HG03432 (cell line): Measurements from ENCODE around the gene PRPSAP1.

Experiments used
- ATAC-seq: cut with Tn5 transposase; IDR thresholded peaks from one replicate; pipeline ENCODE4 v1.9.1; 2021; ENCODE audit warnings: mild to moderate bottlenecking, moderate library complexity; ENCODE audit not compliant: unreplicated experiment

The PRPSAP1 gene

GRCh38 chr17:76267051-76267576 is 86.6 kb downstream of the PRPSAP1 start:
- ATAC-seq = no peak

- no peak for ATAC-seq
Observed at GRCh38 chr17:76266244-76266938, 87.3 kb downstream of the PRPSAP1 start.

- no peak for ATAC-seq
Observed at GRCh38 chr17:76265624-76266243, 88.0 kb downstream of the PRPSAP1 start.

GRCh38 chr17:76264755-76265623 is 88.7 kb downstream of the PRPSAP1 start, which contains the start of gene UBALD2:
Gene UBALD2, plus strand, starts transcription at chr17:76265348. Its CDS starts 158 bp downstream, at chr17:76265506.
- peak; percentile 76 for ATAC-seq

GRCh38 chr17:76264425-76264754 is 89.3 kb downstream of the PRPSAP1 start:
- no peak for ATAC-seq

- ATAC-seq = no peak
Observed at GRCh38 chr17:76263896-76264295, 89.8 kb downstream of the PRPSAP1 start.

- no peak for ATAC-seq
Observed at GRCh38 chr17:76262732-76263344, 90.9 kb downstream of the PRPSAP1 start.

- no peak for ATAC-seq
Observed at GRCh38 chr17:76261421-76262215, 92.1 kb downstream of the PRPSAP1 start.

- ATAC-seq = no peak
Observed at GRCh38 chr17:76260669-76261068, 93.0 kb downstream of the PRPSAP1 start.

- ATAC-seq = no peak
Observed at GRCh38 chr17:76260220-76260619, 93.5 kb downstream of the PRPSAP1 start.
